Activated T-cell treated with anti-CD3 and anti-CD28 coated beads for 4 hours (primary cell): ENCODE measurements around the gene ANKEF1.
"Not testable (repeated sequence)": the region's sequence is repeated elsewhere in the genome, so short reads cannot be mapped to it uniquely, and the experiment has no call there.

Source experiments
- DNase-seq: peaks from one replicate; pipeline ENCODE4 v3.0.0-alpha.2; 2020

ANKEF1 gene

DNA sequence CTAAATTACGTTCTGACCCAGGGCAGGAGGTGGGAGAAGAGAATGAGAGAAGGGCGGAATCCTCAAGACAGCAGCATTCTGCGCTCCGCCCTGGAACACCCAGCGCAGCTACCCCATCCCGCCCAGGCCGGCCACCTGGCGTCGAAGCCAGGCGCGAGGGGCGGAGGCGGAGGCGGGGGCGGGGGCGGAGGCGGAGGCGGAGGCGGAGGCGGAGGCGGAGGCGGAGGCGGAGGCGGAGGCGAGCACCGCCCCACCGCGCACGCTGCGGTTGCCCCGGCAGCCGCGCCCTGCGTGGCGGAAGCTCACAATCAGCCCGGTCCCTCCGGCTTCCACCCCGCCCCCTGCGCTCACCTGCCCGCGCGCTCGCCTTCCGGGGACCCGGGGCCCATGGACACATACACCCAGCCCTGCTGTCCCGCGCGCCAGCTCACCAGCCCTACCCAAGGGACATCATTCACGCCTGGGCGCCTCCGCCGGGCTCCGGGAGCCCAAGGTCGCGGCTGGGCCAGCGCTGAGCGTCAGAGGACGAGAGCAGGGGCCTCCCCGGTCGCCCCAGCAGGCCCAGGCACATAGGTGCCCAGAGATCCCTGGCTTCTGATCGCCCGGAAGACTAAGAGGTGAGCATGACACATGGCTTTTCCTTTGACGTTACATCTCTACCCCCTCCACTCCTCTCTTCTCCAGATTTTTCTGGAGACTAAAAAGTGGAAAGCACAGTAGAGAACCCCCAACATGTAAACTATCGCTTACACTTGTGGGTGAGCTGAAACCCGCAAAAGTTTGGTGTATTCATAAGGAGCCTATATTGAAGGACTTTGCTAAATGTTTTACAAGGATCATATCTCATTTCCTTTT is at the start of gene ANKEF1:
Gene ANKEF1 (plus strand): TSS at position 271 of the 855 bp plus-strand sequence. CDS start 3,315 bp downstream, outside the sequence.
- DNase-seq = peak; percentile 59

GRCh38 chr20:9985281-9985680 is 49.5 kb upstream of the ANKEF1 start:
- DNase-seq = no peak

DNA sequence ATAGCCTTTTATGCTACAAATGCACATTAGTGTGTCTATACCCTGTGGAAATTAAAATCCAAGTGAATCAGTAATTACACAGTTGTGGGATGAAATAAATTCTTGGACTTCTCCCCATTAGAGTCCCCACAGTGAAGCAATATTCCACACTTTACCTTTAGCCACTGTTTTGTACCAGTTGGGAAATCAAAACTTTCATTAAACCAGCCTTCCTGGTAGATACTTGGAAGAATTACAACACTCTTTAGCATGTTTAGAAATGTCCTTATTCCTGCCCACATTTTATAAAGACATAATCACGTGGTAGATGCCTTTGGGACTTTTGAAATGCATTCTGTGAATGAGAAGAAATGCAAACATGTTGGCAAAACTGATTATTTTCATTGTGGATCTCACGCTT is 49.0 kb upstream of the ANKEF1 start:
- no peak for DNase-seq

DNA sequence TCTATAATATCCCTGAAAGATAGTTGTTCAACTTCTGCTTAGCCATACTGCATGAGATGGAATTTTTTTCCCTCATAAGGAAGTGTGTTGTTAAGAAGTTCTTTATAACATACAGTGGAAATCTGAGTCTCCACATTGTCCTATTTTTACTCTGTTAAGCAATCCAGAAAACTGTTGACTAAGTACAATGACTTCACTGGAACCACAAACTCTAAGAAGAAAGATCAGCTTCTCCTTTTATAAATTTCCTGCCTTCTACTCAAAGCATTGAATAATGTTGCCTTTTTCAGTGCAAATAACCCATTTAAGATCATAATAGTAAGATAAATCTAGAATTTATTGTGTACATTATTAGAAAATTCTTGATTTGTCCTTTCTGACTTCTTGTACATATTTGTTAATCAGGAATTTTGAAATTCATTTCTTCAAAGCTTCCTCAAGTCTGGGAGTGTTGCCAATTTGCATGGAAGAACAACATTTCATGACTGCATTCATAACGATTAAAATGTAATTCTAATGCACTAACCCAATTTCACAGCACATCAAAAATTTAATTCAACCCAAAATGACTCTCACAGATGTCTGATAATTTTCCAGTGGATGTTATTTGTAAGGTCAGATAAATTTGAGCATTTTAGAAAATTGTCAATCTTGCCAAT is 45.6 kb upstream of the ANKEF1 start:
- DNase-seq = no peak

- DNase-seq = no peak
Observed at GRCh38 chr20:9993137-9993536, 41.6 kb upstream of the ANKEF1 start.

GRCh38 chr20:9994676-9995075 is 40.1 kb upstream of the ANKEF1 start:
- no peak for DNase-seq

- no peak for DNase-seq
Observed at GRCh38 chr20:9995510-9996272, 39.1 kb upstream of the ANKEF1 start.

DNA sequence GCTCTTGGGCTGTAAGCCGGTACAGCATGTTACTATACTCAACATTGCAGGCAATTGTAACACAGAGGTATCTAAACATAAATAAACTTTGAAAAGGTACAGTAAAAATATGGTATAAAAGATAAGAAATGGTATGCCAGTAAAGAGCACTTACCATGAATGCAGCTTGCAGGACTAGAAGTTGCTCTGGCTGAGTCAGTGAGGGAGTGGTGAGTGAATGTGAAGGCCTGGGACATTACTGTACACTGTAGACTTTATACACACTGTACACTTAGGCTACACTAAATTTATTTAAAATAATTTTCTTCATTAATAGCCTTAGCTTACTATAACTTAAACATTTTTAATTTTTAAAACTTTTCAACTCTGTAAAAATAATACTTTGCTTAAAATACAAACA is 37.8 kb upstream of the ANKEF1 start:
- no peak for DNase-seq

- no peak for DNase-seq
Observed at GRCh38 chr20:9999645-10000044, 35.1 kb upstream of the ANKEF1 start.

DNA sequence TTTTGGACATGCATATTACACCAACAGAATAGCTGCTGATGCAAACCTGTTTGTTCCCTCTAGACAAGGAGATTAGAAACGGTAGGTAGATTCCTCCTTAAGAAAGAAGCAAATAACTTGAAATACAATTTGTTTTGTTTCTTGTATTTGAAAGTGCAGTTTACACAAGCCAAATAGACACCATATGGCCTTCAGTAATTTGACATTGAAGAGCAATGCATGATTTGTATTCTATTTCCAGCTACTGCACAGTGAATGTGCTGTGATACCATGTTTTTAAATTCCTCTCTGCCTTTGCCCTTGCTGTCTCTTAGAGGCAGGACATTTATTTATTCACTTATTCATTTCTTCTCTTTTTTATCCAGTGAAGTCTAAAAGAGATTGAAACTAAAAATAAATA is 31.9 kb upstream of the ANKEF1 start:
- DNase-seq = no peak

- no peak for DNase-seq
Observed at GRCh38 chr20:10004900-10005299, 29.9 kb upstream of the ANKEF1 start.

DNA sequence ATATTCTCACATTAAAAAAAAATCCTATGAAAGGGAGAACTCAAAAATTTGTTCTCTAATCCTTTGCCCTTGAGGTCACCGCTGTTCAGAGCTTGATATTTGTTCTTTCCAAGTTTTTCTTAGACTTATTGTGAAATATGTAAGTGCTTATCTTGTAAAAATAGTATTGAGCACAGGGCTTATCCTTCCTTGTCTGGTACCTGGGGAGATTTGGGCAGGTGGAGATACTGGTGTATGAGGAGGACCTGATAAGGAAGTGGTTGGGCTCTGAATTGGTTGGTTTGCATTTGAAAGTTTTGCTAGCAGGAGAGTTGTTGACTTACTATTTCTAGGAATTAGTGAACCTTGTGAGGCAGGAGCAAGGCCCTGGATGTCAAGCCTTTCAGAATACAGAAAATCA is 28.9 kb upstream of the ANKEF1 start:
- no peak for DNase-seq

DNA sequence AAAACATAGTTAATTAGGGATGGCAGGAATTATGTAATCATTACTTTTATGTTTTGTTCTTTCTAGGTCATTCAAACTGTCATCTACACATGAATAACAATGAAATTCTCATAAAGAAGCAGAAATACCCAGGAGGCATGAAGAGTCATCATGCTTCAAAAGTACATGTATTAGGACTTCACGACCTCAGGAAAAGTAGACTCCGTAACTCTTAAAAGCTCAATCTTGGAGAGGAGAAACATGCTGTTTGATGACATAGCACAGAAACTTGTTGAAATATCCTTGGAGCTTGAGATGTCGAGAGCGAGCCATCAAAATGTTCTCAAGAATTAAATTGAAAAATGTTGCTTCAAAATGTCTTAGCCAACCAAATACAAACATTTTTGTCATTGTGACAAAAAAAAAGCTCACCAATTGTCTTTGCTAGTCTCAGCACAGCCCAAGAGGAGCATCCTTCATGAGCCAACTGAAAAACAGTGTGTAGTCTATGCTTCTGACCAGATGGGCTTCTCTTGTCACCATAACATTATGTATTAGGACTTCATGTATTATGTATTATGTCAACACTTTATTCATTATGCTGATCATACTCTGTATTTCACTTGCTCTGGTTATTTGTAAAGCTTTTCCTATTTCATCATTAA is 28.2 kb upstream of the ANKEF1 start:
- DNase-seq = no peak

DNA sequence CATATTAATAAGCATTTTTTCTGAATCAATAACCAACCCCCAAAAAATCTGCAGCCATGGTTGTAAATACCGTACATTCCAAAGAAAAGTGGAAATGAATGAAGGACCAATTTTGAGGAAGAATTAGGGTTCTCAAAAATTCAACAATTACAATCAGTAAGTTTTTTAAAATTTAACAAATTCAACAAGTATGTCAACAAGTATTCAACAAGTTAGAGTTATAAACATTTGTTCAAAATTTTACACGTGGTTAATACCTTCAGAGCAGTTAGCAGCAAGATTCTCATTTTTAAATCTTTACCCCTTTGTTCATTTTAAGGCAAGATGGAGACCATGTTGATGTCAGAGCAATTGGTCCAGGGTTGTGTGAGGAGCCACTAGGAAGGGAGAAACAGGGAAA is 27.6 kb upstream of the ANKEF1 start:
- no peak for DNase-seq

- no peak for DNase-seq
Observed at GRCh38 chr20:10007747-10008146, 27.0 kb upstream of the ANKEF1 start.

DNA sequence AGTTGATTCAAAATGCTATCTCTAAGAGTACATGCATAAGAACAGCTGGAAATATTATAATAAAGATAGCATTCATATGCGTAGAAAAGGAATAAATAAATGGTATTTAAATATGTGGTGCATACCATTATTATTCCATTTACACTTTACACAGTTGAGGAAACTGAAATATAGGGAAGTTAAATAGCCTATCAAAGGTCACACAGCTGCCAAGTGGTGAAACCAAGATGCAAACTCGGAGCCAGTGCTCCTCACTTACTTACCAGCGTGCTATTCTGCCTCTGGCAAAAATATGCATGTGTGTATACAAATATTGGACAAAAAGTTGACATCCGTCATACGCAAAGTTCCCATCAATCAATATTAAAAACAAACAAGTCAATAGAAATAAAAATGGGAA is 22.3 kb upstream of the ANKEF1 start:
- no peak for DNase-seq

DNA sequence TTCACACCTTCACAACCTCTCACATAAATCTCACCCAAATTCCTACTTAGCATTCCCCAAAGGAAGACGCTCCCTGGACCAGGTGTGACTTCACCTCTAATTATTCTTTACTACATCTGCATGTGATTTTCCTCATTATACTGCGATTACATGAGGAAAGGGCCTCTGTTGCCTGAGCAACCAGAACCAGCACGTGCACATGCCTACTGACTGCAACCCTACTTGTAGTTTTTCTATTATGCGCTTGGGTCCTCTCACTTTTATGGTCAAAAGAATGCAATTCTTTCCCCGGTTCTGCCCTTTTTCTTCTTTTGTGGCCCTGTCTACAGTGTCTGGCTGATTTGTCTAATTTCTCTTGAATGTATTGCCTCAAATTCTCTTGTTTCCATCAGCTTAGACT is 20.4 kb upstream of the ANKEF1 start:
- DNase-seq = no peak

DNA sequence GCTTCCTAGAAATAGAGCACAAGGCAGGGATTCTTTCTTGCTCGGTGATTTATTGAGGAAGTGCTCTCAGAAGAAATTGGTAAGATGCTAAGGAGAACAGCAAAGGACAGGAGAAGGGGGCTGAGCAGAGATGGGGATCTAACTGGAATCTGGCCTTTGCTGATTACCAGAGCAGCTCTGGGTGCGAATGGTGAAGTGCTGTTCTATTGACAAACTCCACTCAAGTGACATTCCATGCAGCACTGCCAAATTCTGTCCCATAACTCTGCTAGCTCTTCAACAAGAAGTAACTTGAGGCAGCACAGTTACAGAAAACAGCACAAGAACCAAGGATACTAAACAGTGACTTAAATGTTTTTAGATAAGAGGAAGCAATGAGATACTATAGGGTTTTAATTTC is 13.8 kb upstream of the ANKEF1 start:
- no peak for DNase-seq

DNA sequence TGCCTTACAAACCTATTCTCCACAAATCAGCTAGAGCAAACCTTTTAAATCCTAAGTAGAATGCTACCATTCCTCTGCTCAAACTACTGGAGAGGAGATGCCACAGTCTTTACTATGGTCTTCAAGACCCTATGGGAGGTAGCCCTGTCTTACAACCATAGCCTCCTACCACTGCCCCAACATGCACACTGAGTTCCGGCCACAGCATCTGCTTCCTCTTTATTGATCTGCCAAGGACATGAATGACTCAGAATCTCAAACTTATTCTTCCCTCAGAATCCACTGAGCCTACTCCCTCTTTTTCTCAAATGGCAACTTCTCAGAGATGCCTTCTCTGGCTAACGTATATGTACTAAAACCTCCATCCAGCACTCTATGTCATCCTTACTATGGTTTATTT is 12.2 kb upstream of the ANKEF1 start:
- no peak for DNase-seq

GRCh38 chr20:10023911-10024310 is 10.9 kb upstream of the ANKEF1 start:
- no peak for DNase-seq

DNA sequence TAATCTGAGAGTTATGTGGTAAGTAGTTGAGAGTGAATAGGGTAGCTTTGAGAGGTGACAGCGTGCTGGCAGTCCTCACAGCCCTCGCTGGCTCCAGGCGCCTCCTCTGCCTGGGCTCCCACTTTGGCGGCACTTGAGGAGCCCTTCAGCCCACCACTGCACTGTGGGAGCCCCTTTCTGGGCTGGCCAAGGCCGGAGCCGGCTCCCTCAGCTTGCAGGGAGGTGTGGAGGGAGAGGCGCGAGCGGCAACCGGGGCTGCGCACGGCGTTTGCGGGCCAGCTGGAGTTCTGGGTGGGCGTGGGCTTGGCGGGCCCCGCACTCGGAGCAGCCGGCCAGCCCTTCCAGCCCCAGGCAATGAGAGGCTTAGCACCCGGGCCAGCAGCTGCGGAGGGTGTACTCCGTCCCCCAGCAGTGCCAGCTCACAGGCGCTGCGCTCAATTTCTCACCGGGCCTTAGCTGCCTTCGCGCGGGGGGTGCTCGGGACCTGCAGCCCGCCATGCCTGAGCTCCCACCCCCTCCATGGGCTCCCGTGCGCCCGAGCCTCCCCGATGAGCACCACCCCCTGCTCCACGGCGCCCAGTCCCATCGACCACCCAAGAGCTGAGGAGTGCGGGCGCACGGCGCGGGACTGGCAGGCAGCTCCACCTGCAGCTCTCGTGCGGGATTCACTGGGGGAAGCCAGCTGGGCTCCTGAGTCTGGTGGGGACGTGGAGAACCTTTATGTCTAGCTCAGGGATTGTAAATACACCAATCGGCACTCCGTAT is 3.2 kb upstream of the ANKEF1 start:
- not testable (repeated sequence) for DNase-seq

GRCh38 chr20:10032269-10032668 is 2.5 kb upstream of the ANKEF1 start:
- not testable (repeated sequence) for DNase-seq
